OCI-LY7 (cell line): ENCODE measurements around the gene OSBP2.

Source experiments
- EZH2phosphoT487 ChIP-seq: fragments of 200-600 bp; sonication (generic); IDR thresholded peaks from 2 replicates; pipeline ENCODE4 v1.6.1; 2018; ENCODE audit warnings: low read depth, borderline replicate concordance, mild to moderate bottlenecking, mixed run types, antibody characterized with exemption, low read length, moderate library complexity, mixed read lengths
- TF ChIP-seq, protein P1 (sequence below): fragments of 200-600 bp; sonication (generic); conservative IDR thresholded peaks from 2 replicates; pipeline ENCODE4 v1.5.1; 2014; ENCODE audit warnings: mild to moderate bottlenecking, antibody characterized with exemption, low read length, moderate library complexity, mixed read lengths

- TF ChIP-seq, protein P1, sequence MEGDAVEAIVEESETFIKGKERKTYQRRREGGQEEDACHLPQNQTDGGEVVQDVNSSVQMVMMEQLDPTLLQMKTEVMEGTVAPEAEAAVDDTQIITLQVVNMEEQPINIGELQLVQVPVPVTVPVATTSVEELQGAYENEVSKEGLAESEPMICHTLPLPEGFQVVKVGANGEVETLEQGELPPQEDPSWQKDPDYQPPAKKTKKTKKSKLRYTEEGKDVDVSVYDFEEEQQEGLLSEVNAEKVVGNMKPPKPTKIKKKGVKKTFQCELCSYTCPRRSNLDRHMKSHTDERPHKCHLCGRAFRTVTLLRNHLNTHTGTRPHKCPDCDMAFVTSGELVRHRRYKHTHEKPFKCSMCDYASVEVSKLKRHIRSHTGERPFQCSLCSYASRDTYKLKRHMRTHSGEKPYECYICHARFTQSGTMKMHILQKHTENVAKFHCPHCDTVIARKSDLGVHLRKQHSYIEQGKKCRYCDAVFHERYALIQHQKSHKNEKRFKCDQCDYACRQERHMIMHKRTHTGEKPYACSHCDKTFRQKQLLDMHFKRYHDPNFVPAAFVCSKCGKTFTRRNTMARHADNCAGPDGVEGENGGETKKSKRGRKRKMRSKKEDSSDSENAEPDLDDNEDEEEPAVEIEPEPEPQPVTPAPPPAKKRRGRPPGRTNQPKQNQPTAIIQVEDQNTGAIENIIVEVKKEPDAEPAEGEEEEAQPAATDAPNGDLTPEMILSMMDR: no peak
- TF ChIP-seq EZH2phosphoT487: no peak
Observed at GRCh38 chr22:30864441-30865420, 170.1 kb downstream of the OSBP2 start.
